NCI-H2029 (cell line): ENCODE results near the gene TBC1D16.

Source experiments
- DNase-seq: peaks from one replicate; lab custom pipeline; 2025; lab: John Stamatoyannopoulos, UW

TBC1D16 gene

DNA sequence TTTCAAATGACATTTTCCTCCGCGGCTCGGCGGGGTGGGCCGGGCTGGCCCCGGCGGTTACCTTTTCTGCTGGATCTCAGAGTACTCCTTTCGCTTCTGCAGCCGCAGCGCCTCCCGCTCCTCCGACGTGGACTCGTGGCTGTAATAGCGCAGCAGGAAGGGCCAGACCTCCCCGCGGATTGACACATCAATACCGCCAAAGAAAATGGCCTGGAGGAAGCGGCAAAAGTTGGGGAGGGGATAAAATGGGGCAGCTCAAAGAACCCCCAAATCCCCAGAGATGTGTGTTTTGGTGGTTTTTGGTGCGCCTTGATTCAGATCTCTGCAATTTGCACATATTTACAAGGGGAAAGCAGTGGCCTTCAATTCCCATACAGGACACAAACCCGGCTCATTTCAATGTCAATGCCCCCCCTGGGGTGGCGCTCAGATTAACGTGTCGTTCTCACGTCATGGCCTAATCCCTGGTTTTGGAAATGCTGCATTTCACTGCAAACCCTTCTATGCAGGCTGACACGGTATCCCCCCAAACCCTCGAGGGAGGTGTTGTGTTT is 85.9 kb downstream of the TBC1D16 start:
- DNase-seq = no peak

DNA sequence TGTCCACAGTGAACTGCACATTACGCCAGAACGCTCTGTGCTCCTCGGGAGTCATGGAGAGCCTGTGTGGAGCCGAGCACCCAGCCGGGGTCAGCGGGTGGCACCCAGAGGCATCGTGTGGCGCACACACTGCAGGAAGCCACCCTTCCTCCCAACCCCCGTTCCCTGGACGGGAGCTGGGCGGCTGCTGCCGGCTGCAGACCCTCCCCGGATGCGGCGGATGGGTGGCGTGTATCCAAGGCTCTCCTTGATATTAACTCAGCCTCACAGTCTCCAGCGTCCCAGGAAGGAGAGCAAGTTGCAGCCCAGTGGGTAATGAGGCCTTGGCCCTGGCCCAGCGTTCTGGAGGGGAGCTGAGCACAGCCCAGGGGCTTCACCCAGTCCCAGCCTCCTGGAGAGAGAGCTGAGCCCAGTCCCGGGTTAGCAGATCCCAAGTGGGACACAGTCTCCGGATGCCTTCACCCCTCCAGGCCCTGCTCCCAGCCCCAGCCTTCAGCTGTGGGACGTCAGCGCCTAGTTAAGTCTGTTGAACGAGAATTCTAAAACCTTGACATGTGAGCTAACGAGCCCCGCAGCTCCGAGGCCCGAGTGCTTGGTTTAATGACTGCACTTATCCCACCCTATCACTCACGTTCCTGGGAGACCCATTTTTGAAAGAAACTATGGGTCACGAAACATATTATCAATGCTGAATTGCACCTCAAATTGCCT is 86.6 kb downstream of the TBC1D16 start:
- DNase-seq = no peak

DNA sequence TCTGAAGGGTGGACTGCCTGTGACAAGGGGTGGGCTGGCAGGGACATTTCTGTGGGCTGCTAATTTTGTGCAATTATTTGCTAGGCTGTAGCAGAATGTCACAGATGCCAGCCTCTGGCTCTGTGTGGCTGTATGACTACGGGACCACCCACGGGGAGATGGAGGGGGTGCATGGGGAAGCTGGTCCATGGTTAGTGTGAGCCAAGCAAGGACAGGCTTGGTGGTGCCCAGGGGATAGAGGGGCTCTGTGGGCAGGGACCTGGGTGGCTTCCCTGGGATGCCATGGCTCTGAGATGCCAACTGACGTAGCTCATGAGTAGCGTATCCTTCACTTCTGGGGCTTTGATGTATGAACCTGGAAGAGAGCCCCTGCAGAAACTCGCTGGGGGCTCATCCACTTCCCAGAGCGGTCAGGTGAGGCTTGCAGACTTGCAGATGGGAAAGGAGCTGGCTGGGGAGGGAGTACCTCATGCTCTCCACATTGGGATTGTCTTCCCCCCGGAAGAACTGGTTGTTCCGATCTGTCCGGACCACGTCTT is 87.2 kb downstream of the TBC1D16 start:
- DNase-seq = no peak

DNA sequence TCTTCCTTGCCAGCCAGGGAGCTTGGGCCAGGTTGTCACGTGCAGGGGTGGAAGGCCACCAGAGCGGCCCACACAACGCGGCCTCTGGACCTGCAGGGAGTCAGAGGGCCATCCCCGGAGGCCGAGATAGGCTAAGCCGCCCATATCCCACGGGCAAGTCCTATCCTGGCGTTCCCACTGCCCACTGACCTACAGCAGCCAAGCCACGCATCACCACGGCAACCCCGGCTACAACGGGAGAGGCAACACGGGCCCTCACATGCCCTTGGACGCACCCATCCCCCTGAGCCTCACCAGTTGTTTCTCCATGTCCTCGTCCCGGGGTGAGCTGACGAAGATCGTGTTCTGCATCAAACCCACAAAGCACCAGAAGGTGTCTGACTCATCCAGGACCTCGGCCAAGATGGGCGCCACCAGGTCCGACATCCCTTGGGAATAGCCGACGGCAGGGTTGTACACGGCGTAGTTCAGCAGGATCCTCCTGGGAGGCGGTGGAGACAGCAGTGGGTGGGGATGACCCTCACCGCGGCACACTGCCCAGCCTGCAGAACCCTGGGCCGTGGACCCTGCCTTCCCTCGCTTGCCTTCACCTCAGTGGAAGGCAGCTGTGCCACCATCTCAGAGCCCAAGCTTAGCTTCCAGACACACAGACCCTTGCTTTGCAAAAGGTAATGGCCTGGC is 88.2 kb downstream of the TBC1D16 start:
- DNase-seq = no peak

DNA sequence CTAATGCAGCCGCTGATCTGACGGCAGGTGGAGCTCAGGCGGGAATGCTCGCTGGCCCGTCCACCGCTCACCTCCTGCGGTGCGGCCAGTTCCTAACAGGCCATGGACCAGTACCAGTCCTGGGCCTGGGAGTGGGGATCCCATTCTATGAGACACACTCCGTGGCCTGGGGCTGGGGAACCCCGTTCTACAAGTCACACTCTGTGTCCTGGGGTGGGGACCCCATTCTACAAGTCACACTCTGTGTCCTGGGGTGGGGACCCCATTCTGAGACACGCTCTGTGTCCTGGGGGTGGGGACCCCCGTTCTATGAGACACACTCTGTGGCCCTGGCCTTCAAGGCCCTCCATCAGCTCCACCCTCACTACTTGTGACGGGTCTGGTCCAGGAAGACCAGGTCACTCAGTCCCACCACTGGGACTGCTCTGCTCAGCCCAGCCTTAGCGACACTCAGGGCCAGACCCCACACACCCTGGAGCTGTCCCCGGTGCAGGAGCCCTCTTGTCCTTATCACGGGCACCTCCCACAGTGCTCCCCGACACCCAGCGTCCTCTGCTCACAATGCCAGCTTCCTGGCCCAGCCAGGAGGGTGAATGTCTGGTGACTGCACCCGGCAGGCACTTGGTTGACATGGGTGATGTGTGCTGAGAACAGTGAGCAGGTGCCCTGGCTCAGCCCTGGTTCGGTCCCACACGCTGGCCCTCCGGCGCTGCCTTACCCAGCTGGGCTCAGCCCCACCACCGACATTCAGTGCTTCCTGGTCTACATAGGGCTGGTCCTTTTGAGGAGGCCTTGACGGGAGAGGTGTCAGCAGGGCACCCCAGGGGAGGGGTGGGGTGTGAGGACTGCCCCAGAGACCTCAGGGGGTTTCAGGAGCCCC is 89.1 kb downstream of the TBC1D16 start:
- no peak for DNase-seq

DNA sequence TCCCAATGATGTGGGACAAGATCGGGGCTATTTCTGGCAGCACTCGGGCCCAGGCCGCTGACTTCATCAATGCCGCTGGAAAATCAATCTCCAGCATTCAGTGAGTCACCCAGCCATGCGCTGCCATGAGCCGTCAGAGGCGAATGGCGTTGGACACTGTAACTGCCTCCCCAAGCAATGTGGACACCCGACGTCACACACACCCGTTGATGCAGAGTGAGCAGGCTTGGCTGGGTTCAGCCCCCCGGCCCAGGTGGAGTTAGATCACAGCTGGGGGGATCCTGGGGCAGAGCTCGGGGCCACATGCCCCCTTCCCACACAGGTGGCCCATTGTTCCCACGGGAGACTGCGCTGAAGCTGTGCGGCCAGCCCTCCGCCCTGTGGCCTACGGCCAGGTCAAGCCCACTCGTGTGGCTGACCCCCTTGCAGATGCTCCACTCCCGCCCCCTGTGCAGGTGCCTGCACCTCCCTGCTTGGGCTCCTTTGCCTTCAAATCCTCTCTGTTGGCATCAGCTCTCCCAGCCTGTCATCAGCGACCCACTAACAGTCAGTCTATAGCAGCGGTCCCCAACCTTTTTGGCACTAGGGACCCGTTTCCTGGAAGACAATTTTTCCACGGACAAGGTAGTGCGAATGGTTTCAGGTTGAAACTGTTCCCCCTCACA is 89.9 kb downstream of the TBC1D16 start:
- no peak for DNase-seq

DNA sequence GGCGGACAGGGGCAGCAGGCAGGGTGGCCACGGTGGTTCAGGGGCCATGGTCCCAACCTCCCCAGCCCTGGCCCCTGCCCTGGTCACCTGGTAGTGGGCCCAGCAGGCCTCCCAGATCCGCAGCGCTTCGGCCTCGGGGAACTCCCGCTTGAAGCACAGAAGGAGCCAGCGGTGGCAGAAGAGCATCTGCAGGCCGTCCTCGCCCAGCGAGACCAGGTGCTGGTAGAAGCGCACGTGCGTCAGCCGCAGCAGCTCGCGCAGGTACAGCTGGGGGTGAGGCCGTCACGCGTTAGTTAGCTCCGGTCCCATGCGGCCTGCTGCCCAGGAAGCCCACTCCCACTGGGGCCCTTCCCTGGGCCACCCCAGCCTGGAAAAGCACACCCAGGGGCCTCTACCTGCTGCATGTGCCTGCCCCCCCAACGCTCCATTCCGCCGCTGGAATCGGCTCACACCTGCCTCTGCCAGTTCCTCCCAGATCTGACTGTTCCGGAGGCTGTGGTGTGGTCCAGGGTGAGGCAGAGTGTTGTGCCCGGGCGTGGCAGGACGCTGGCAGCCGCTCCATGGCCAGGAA is 90.8 kb downstream of the TBC1D16 start:
- DNase-seq = no peak

DNA sequence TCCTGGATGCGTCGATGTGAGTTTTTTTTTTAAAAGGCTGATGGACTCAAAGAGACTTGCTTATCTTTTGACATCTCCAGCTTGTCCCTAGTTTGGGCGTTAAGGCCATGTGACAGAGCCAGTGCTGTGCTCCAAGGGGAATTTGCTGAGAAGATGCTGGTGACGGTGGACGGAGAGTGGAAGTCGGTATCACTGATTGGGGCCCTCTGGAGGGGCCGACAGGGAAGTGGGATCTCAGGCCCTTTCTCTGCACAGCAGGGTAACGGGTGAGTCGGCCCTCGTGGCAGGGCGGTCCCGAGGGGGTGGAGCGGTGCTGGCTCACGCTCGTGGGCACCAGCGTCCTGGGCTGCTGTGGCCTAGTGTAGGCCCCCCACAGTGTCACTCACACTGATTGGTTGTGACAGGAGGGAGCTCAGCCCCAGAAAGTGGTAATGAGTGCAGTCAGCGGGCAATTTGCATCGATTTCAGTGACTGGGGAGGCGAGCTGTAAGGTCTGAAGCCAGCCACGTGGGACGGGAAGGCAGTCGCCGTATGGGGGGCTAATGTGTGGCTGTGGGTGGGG is 91.3 kb downstream of the TBC1D16 start:
- no peak for DNase-seq

DNA sequence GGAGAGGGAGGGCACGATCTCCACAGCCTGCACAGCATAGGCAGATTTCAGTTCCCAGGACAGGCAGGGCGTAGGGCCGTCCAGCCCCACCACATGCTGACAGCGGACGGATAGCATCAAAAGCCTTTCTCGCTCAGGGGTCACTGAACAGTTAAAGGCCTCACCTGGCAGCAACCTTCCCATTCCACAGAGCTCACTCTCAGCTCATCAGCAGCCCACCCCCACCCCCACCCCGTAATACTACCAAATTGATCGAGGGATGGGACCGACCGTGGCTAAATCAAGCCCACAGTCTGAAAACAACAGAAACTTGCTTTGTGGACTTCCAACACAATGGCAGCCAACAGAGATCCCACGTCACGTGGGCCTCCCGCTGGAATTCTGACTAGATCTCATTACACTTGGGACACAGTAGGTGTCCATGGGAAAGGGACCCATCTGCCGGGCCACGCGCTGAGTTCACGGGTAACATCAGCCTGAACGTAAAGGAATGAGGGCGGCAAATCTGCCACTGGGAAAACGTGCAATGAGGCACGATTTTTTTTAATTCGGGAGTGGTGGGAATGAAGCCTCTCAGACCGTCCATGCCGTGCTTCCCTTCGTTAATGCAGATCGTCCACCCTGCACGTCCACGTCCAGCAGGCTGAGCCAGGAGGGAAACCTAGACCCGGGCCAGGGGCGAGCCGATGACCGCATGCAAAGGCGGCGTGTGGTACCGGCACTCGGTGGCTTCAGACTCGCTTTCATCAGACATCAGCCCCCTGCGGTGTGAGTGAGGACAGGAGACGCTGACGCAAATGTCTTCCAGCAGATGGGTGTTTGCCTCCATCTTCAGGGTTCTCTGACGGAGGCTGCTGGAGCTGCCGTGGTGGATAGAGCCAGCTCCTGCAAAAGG is 92.1 kb downstream of the TBC1D16 start:
- DNase-seq = no peak

DNA sequence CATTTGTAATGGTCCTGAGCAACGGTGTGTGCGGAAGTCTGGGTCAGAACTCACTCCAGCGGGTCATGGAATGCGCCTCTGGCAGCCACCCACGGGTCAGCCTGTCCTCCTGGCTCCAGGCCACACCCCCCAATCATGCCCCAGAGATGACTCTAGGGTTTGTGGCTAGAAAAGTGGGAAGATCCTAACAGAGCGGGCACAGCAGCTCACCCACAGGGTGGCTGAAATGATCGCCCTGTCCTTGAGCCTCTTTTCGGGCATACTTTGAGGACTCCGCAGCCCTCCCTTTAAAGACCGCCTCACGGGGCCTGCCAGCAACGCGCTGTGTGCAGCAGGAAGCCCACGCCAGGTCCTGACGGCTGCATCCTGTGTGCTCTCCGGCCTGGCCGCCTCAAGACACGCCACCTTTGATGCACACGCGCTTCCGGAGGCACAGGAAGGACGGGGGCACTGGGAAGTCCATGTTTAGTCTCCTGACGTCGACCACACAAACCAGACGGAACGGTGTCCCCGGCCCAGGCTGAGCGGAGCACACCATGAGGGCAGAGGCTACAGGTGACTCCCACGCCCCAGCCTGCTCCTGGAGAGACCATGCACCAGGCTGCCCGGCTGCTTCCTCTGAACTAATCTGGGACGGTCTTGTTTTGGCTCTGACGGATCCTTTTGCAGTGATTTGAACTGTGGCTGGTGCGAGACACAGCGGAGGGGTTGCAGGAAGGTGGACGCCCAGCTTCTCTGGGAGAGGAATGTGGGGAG is 92.9 kb downstream of the TBC1D16 start:
- DNase-seq = no peak

DNA sequence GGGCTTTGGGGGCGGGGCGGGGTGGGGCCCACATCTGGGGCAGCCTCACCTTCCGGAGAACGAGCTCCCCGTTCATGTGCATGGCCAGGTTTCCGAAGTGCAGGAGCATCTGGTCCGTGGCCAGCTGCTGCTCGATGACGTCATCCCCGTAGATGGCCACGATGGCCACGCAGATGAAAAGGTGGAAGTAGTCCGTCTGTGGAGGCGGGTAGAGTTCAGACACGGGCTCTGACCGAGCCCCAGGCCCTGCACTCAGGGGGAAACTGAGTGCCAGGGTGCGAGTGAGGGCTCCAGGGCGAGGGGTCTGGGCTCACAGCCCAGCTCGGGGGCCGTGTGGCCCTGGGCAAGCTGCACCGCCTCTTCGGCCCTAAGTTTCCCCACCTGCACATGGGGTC is 93.7 kb downstream of the TBC1D16 start:
- no peak for DNase-seq

DNA sequence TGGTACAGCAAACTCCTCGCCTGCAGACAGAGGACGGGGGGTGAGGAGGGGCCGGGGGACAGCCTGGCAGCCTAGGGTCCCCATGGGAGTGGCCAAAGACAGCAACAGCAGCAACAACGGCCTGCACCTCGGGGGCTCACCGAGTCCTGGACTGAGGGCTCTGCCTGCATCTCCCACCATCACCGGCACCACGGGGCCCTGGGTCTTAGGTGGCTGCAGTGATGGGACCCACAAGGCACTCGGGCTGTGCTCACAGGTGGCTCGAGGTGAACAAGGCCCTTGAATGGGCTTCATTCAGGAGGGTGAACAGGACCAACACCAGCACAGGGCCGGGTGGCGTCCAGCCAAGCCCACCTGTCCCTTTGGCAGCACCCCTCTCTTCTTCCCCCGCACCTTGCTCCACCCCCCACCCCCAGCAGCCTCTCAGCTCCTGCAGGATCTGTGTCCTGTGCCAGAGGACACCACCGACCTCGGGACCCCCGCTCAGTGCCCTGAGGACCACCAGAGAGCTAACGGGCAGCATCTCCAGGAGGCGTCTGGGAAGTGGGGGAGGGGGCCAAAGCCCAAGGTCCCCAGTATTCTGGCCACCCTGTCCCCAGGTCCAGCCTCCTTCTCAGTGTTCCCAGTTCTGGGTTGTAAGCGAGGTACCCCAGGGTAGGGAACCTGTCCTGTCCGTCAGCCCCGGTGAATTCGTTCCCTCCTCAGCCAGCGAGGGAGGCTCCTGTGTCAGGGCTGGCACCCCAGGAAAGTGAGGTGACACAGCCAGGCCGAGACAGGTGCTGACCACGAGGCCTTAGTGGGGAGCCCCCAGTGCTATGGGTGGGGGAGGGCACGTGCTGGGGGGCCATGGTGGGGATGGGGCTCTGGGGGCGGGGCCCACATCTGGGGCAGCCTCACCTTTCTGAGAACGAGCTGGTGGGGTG is 94.3 kb downstream of the TBC1D16 start:
- no peak for DNase-seq

DNA sequence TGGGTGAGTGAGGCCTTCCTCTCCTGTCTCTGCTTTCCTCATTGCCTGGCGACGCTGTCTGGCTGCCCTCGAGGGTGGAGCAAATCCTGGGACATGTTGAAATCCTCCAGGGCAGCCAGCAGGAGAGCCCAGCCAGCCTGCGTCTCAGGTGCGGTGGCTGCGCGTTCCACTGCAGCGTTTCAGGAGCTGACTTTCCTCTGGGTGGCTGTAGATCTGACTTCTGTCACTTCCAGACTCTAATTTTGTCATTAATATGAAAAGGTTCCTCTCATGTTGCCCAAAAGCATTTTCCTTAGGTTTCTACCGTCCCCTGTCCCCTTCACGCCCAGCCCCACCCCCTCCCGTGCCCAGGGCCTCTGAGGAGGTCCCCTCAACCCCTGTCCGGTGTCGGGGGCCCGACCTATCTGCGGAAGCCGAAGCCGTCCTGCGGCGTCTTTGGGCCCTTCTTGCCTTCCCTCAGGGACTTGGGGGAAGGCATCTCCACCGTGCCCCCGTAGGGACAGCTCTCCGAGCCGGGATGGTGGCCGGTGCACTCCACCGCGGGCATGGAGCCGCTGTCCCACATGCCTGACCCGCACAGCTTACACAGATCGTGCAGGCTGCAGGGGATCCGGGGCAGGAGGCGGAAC is 95.1 kb downstream of the TBC1D16 start:
- DNase-seq = no peak

DNA sequence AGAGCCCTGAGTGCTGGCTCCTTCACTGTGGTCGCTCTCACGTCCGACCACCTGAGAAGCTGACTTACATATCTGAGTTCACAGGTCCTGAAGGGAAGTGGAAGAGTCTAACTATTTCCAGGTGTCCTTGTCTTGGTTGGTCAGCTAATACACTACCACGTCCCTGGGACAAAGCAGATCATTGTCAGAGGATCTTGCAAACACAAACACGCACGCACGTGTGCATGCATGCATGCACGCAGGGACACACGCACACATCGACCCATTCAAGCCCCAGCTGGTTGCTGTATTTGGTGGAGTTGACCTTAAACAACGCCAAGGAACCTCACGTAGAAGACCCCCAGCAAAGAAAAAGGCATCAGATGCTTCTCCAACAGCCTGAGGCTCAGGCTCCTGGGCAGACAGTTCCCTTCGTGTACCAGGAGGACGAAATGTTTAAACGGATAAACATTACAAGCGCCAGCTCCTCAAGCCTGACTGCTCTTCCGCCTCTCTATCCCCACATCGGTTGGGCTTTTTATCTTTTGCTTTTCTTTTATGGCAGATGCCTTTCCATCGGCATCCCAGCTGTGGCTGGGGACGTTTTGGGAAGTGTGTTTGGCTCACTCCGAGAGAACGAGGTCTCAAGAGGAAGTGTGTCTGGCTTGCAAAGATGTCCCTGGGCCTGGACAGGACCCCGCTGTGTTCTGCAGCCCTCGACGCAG is 95.8 kb downstream of the TBC1D16 start:
- DNase-seq = no peak

DNA sequence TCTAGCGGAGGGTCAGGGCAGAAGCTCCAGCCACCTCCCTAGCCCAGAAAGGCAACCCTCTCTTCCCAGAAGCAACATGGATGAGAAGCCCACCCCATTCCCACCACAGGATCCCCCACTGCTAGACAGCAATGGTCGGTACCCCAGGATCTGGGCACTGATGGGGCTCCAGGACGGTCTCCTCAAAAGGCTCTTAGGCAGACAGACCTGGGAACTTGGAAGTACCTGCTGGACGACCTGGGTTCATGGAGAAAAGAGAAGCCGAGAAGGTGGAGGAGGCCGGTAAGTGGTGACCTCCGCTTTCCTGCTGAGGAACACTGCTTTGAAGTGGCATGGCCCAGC is 96.6 kb downstream of the TBC1D16 start:
- no peak for DNase-seq

DNA sequence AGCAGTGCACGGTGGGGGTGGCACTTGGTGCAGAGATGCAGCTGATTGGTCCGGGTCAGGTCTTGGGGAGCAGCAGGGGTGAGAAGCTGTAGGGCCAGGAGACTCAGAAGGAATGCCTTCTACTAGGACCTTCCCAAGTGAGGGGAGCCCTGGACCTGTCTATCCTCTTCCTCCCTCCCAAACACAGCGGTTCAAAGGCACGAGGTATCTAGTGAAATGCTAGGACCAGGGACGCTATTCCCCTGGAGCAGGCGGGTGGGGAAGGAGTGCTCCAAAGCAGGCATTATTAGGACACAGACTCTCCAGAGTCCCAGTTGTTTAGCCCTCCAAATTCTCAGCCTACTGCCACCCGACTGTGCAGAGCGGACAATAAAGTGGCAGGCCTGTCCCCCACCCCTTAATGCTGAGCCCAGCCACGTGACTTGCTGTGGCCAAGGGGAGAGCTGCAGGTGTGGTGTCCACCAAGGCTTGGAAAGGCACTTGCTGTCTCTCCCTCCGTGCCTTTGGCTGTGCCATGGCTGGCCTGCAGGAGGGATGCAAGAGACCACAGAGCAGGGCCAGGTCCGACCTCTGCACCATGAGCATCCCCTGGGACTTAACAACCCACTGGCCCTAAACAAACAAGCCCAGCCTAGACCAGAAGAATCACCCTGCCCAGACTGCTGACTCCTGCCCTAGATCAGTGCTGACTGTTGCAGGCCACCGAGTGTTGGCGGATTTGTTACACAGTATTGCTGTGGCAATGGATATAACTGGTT is 97.2 kb downstream of the TBC1D16 start:
- no peak for DNase-seq
